COLO668 (cell line): ENCODE data around the gene OR7A10.

ENCODE experiments used
- DNase-seq: peaks from one replicate; lab custom pipeline; 2025; ENCODE audit not compliant: unreplicated experiment; lab: John Stamatoyannopoulos, UW

The OR7A10 gene

DNA sequence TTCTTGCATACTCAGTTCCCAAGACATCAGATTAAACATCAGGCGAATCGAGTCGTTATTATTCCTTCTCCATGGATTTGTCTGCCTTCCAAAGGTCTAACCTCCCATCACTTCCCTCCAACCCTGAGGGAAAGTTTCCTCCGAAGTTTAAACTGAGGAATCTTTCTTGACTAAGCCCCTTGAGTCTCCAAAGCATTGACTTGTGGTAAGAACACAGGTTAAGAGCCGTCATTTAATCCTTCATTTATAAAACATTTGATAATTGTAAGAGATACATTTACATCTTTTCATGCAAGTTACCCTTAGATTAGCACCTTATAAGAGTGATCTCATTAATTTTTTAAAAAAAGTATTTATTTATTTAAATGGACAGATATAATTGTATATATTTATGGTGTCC lies at the start of gene OR7A10:
Gene OR7A10 (minus strand): TSS at position 101 of the 400 bp plus-strand sequence. CDS start 7,045 bp downstream, outside the sequence.
- DNase-seq = no peak

DNA sequence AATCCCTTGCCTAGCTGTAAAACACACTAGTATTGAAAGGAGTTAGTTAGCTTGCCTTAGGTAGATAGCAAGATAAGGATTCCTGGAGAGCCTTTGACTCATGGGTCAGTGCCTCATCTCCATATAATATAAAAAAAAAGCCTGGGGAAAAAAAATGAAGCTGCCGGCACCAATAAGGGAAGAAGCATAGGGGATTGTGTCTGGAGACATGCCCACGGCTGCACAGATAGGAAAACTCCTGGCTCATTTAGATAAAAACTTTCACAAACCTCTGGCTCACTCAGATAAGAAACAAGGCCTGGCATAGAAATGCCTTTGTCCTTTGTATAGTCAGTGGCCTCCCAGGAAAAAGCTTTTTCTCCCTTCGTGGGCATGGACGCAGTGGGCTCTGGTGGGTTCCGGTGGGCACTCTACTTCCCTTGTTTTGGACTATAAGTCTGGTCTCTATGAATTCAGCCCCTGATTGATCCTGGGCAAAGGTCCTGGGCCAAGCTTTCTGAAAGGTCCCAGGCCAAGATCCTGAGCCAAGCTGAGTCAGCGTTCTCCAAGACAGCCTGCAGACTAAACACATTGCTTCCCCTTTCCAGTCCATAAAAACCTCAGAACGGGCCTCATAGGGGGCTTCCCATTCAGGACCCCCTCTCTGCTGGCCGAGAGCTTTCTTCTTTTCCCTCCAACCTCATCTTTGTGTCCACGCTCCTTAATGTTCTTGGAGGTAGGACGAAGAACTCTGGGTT lies 42.1 kb upstream of the OR7A10 start:
- DNase-seq = no peak

DNA sequence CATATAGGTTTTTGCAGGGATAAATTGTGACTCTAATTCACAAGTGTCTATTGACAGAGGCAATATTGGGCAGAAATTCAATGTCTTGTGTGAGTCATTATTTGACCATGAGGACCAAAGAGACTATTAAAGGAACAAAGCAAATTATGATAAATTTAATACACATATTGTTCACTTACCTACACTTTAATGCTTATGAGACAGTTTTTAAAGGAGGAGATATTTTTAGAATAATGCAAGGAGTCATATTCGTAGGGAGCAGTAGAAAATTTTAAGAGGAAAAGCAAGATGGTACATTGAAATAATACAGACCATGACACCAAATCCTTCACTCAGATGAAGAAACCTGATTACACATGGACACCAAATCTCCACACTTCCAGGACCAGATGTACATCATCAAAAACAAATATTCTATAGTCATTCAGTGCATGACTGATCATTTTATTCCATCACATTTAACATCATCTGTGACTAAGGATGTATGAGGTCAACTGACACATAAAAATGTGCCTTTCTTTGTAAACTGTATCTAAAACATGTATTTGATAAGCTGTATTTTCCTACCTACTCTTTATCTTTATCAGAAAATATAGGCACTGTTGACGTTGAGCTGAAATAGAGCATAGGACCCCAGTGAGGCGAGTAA lies 41.4 kb upstream of the OR7A10 start:
- no peak for DNase-seq

DNA sequence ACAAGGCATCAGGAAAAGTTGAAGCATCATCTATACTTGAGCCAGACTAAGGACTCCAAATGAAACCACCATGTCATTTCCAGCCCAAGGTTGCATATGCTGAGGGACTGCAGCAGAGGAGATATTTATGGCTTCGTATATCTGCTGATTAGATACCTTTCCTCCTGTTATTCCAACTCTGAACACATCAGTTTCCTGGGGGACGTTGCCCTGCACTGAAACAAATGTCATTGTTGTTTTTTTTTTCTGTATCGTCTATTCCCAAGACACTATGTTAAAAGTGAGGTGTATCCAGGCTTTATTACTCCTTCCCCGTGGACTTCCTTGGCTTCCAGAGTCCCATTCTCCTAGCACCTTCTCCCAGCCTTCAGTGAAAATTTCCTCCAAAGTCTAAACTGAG lies 37.3 kb upstream of the OR7A10 start, which contains the start of gene OR7A17:
Gene OR7A17 (minus strand): TSS at position 101 of the 400 bp plus-strand sequence. CDS start 4,777 bp downstream, outside the sequence.
- DNase-seq = no peak

DNA sequence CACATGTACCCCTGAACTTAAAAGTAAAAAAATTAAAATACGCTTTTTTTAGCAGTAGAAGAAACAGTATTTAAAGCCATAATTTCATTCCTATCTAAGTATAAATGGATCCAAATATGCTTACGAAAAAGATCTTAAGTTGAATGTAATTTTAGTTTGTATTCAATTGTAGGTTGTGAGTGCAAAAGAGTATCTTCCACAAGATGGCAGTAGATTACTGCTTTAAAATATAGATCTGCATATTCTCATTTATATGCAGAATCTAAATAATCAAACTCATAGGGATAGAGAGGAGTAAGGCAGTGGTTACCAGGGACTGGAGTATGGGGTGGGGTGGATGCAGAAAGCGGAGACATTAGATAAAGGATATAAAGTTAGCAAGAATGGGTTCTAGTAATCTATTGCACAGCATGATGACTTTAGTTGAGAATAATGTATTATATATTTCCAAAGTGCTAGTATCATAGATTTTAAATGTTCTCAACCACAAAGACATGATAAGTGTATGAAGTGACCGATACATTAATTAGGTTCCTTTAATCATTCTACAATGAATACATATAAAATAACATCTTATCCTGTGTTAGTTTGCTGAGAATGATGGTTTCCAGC lies 23.0 kb upstream of the OR7A10 start:
- DNase-seq = no peak

DNA sequence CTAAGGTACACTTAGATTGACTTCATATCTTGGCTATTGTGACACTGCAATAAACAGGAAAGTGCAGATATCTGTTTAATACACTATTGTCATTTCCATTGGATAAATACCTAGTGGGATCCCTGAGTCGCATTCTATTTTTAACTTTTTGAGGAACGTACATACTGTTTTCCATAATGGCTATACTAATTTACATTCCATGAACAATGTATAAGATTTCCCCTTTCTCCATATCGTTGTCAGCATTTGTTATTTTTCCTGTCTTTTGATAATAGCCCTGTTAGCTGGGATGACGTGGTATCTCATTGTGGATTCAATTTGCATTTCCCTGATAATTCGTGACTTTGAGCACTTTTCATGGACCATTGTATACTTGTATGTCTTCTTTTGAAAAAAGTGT lies 19.8 kb upstream of the OR7A10 start:
- no peak for DNase-seq

DNA sequence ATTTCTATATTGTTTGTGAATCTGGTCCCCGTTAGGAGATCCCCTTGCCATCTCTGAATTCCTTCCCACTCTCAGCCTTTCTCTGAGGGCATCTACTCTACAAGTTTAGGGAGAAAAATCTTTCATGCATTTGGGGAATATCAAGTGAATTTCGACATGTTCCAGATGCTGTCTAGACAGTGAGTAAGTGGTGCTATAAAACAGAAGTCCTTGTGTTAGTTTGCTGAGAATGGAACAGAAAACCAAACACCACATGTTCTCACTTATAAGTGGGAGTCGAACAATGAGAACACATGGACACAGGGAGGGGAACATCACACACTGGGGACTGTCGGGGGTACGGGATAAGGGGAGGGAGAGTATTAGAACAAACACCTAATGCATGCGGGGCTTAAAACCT lies 5.1 kb downstream of the OR7A10 start:
- no peak for DNase-seq

DNA sequence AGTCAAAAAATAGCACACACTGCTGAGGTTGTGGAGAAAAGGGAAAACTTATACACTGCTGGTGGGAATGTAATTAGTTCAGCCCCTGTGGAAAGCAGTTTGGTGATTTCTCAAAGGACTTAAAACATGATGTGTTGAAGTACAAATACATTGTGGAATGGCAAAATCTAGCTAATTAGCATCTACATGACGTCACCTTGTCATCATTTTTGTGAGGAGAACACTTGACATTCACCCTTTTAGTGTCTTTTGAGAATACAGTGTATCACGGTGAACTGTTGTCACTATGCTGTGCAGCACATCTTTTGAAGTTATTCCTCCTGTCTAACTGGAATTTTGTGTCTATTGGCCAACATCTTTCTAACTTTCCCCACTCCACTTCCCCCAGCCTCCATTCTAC lies 5.6 kb downstream of the OR7A10 start:
- DNase-seq = no peak

DNA sequence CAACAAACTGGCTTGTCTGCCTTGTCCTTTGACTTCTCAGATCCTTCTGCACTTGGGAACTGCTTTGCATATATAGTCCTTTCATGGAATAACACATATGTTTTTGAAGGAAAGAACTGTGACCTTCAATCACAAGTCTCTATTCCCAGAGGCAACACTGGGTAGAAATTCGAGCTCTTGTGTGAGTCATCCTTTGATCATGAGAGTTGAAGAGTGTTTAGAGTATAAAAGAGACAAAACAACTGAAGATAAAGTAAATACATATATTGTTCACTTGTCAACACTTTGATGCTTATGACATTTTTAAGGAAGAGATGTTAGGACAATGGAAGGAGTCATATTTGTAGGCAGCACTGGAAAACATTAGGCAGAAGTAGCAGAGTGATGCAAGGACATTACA lies 8.5 kb downstream of the OR7A10 start:
- no peak for DNase-seq

DNA sequence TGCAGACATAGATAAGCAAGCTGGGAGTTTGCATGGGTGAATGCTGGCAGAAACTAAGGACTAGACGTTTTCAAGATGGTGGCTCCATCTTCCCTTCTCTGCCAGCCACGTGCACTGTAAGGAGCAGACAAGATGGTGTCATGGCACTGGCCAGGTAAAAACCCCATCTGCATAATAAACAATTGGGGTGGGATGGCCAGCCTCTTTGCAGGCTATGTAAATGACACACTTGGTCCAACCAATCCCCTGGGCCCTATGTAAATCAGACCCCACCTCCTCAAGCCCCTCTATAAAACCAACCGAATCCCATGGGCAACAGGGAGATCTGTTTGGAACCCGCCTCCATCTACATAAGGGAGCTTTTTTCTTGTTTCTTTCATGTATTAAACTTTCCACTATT lies 11.3 kb downstream of the OR7A10 start:
- no peak for DNase-seq

DNA sequence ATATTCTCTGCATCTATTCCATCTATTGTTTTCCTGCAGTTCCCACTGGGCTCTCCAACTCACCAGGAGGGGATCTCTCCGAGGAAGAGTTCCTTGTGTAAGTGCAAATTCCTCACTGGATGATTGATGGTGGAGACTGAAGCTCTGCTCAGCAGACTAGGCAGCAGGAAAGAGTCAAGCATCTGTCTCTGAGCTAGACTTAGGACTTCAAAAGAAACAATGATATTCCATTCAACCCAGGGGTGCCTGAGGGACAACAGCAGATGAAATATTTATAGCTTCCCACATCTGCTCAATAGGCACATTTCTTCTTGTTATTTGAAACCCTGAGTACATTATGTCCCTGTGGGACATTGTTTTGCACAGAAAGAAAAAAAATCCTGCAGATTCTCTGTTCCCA lies 13.7 kb downstream of the OR7A10 start, which contains the start of the genes OR7A5 and OR7C1:
Gene OR7A5 (minus strand): TSS at position 175 of the 400 bp plus-strand sequence. CDS start 6,944 bp downstream, outside the sequence.
Gene OR7C1 (minus strand): TSS at position 175 of the 400 bp plus-strand sequence. CDS start 35,049 bp downstream, outside the sequence.
- no peak for DNase-seq

DNA sequence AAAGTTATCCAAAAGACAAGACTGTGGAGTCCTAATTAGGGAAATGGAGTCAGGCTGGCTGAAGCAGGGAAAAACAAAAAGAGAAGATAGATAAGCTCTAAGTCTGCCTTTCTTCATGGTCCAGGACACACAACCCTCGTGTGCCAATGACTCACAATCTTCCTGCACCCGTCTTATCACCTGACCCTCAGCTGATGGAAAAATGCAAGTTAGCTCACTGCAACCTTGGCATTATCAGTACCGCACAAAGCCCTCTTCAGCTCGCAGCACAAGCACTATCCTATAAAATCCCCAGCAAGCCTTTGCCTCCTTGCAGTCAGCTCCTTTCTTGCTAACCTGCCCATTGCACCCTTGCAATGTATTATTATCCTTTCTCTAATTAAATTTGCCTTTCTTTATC lies 18.0 kb downstream of the OR7A10 start:
- DNase-seq = no peak

DNA sequence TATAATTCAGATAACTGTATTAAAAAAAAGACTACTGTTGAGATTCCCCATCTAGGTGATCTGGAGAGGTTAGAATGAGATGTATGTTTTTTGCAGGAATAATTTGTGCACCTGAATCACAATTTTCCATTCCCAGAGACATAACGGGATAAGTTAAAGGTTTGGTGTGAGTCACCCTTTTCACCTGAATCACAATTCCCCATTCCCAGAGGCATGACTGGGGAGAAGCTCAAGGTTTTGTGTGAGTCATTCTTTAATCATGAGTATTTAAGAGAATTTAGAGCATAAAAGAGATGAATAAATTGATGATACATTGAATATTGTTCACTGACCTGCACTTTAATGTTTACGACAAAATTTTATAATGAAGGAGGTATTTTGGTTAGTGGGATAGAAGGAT lies 22.7 kb downstream of the OR7A10 start:
- no peak for DNase-seq

DNA sequence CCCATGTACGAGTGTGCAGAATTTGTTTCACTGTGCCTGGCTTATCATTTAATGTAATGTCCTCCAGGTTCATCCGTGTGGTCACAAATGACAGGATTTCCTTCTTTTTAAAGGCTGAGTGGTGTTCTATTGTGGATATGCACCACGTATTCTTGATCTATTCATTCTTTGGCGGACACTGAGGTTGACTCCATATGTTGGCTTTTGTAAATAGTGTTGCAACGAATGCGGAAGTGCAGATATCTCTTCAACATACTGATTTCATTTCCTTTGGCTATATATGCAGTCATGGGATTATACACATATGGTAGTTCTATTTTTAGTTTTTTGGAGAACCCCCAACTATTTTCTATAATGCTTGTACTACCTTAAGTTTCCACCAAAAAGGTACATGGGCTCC lies 26.8 kb downstream of the OR7A10 start:
- no peak for DNase-seq

DNA sequence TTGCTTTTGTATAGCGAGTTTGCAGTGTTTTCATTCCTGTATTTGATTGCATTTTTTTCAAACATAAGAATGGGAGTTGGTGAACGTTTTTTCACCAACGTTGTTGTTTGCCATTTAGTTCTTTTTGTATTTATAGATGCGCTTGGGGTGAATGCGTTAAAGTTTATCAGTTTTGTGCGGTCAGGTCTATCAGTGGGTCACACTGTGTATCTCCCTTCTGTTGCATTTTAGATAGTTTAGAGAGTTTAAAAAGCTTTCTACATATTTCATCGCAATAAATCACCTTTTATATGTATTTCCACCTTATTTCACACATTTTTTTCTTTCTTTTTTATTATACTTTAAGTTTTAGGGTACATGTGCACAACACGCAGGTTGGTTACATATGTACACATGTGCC lies 30.1 kb downstream of the OR7A10 start:
- DNase-seq = no peak

DNA sequence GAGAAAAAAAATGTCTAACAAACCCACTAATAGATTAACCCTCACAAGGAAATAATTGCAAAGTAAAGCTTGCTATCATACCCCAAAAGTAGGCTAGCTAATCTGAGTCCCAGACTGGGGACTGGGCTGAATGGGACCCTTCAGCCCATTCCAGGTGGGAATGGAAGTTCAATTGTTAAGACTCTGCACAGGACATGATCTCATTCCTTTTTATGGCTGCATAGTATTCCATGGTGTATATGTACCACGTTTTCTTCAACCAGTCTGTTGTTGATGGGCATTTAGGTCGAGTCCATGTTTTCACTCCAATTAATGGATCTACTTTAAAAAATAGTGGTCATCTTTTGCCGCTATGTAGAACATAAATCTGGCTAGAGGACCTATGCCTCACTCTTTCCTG lies 31.7 kb downstream of the OR7A10 start:
- DNase-seq = no peak

DNA sequence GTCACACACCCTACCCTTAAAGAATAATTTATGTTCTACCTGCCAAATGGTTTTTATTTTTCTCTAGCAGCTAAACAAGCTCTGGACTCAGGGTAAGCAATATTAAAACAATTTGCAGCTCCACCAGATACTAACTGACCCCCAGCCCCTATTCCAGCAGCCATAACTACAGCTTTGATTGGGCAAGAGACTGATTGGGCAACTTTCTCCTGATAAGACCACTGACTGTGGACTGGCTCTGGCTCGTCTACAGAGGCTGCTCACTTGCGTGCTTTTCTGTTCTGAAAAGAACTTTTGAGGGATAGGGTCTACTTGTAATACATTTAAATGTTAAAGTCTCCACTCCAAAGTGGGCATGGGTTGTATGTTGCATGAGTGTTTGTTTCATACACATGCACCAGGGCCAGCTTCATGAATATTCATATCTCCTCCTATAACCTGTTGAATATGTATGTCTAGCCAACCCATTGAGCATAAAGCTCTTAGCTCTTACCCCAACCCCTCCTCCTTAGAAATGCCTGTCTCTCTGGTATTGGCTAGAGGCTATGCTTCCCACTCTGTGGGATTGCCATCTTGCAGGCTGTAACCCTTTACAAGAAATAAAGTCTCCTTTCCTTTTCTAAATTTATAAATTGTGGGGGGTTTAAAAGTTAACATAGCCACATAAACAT lies 33.6 kb downstream of the OR7A10 start:
- no peak for DNase-seq

DNA sequence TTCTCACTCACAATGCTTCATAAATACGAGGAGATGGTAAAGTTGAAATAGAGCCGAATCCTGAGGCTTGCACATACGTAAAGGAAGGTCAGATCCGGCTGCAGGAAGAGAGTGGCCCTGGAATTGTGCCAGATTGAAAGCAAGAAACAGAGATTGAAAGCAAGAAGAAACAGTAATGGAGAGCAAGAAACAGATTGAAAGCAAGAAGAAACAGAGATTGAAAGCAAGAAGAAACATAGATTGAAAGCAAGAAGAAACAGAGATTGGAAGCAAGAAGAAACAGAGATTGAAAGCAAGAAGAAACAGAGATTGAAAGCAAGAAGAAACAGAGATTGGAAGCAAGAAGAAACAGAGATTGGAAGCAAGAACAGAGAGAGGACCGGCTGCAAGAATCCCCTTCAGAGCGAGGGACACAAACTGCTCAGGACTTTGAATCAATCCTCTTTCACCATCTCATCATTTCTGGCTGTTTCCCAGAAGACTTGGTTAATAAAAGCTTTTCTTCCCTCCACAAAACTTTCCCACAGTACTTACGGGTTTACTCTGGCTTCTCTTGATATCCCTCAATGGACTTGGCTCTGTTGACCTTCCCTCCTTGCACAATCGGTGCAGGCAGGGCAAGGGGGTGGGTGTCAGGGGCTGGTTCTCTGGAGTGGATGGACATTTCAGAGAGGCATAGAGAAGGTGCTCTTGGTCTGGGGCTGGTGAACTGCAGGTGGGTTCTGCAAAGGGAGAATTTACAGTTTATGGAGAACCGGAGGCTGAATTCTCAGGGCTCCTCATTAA lies 39.3 kb downstream of the OR7A10 start:
- DNase-seq = no peak

DNA sequence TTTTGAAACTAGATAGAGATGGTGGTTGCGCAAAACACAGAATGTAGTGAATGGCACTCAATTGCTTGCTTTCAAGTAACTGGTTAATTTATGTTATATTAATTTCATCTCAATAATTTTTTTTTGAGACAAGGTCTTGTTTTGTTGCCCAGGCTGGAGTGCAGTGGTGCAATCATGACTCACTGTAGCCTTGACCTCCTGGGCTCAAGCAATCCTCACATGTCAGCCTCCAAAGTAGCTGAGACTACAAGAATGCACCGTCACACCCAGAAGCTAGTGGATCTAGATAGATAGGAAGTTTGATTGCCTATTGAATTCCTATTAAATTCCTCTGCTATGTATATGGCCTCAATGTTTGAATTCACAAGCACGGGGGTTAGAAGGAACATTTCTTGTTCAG lies 44.0 kb downstream of the OR7A10 start:
- DNase-seq = no peak

DNA sequence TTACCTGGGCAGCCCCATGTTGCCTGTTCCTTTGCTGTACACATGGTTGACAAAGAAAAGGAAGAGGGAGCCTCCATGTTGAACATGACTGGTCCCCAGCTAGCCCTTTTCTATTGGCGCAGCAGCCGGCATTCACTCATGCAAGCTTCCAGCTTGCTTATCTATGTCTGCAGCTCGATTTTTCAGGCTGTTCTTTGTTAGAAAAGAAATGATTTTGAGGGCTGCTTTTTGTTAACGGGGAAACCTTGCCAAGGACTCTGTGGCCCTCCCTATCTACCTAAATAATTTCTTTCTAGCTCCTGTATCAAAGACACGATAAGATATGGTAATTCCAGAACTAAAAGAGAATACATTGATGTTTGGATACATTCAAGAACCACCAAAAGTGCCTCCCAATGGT lies 50.0 kb downstream of the OR7A10 start:
- DNase-seq = no peak

DNA sequence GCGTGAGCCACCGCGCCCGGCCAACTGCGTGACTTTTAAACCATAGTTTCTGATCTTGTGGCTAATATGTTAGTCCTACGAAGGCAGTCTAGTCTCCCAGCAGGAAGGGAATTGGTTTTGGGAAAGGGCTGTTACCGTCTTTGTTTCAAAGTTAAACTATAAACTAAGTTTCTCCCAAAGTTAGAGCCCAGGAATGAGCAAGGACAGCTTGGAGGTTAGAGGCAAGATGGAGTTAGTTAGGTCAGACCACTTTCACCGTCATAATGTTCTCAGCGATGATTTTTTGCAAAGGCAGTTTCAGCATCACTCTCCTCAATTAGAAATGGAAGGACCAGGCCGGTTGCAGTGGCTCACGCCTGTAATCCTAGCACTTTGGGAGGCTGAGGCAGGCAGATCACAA lies 52.7 kb downstream of the OR7A10 start:
- no peak for DNase-seq
